GM18858 (cell line): ENCODE data around the gene EXOC7.

ENCODE experiments used
- ATAC-seq: cut with Tn5 transposase; IDR thresholded peaks from one replicate; pipeline ENCODE4 v1.9.1; 2021; ENCODE audit not compliant: unreplicated experiment

Gene EXOC7

GRCh38 chr17:76122431-76123190, 19.0 kb upstream of the EXOC7 start:
- ATAC-seq, result no peak

- no peak for ATAC-seq
Measured at GRCh38 chr17:76121932-76122430, 18.4 kb upstream of the EXOC7 start.

- ATAC-seq, result no peak
Measured at GRCh38 chr17:76120658-76121008, 17.0 kb upstream of the EXOC7 start.

- no peak for ATAC-seq
Measured at GRCh38 chr17:76119409-76120371, 16.1 kb upstream of the EXOC7 start.

GRCh38 chr17:76115138-76115754, 11.7 kb upstream of the EXOC7 start:
- ATAC-seq, result no peak

- no peak for ATAC-seq
Measured at GRCh38 chr17:76111956-76112355, 8.4 kb upstream of the EXOC7 start.

- no peak for ATAC-seq
Measured at GRCh38 chr17:76107509-76107908, 3.9 kb upstream of the EXOC7 start.

- ATAC-seq, result no peak
Measured at GRCh38 chr17:76106703-76107102, 3.1 kb upstream of the EXOC7 start.

GRCh38 chr17:76104896-76105231, 1.3 kb upstream of the EXOC7 start:
- ATAC-seq, result no peak

GRCh38 chr17:76104140-76104895, 731 bp upstream of the EXOC7 start:
- no peak for ATAC-seq

GRCh38 chr17:76102944-76103273, 678 bp downstream of the EXOC7 start:
- no peak for ATAC-seq

GRCh38 chr17:76097716-76098295, 5.8 kb downstream of the EXOC7 start:
- ATAC-seq, result no peak

- no peak for ATAC-seq
Measured at GRCh38 chr17:76095943-76096342, 7.6 kb downstream of the EXOC7 start.

GRCh38 chr17:76094046-76094445, 9.5 kb downstream of the EXOC7 start:
- no peak for ATAC-seq

- ATAC-seq, result no peak
Measured at GRCh38 chr17:76092526-76093413, 10.8 kb downstream of the EXOC7 start.

- no peak for ATAC-seq
Measured at GRCh38 chr17:76091526-76092286, 11.9 kb downstream of the EXOC7 start.

- ATAC-seq, result no peak
Measured at GRCh38 chr17:76090517-76091129, 13.0 kb downstream of the EXOC7 start.

GRCh38 chr17:76089680-76090516, 13.7 kb downstream of the EXOC7 start:
- ATAC-seq, result no peak
